HEK293 (cell line): ENCODE measurements around the gene LYZL1.

Experiments used
- CTCF ChIA-PET: fragments of 350-600 bp; formaldehyde crosslinking; extraction: SDS; loops from one replicate; lab custom pipeline; 2021; ENCODE audit warnings: antibody characterized with exemption; lab: Yijun Ruan, JAX
- POLR2A ChIA-PET: fragments of 300-600 bp; formaldehyde crosslinking; extraction: SDS; loops from one replicate; lab custom pipeline; 2020; ENCODE audit warnings: antibody characterized with exemption, inconsistent platforms; lab: Yijun Ruan, JAX
- H3K27ac ChIP-seq: fragments of 200-500 bp; sonication (Bioruptor generic); 2 replicates; pipeline ENCODE4 v1.5.1; 2014; ENCODE audit warnings: low read depth, low read length, control low read depth, inconsistent platforms; ENCODE audit errors: extremely low read depth
- H3K36me3 ChIP-seq, 2 experiments: fragments of 200-500 bp in 1 of 2; sonication (Bioruptor generic) in 1 of 2; 1 replicate in 1 of 2; 2 replicates in 1 of 2; pipeline ENCODE4 v1.5.1; 2014 to 2017; ENCODE audit warnings: inconsistent platforms in 2 of 2, low read length in 2 of 2; ENCODE audit not compliant: control insufficient read depth in 2 of 2, insufficient read depth in 1 of 2
- H3K4me1 ChIP-seq: fragments of 200-500 bp; sonication (Bioruptor generic); 2 replicates; pipeline ENCODE4 v1.5.1; 2014; ENCODE audit warnings: mild to moderate bottlenecking, low read length, inconsistent platforms; ENCODE audit not compliant: control insufficient read depth, insufficient read depth
- H3K4me3 ChIP-seq: 2 replicates; pipeline ENCODE4 v1.5.1; 2011; ENCODE audit warnings: low read depth, mild to moderate bottlenecking, control low read depth, low read length, moderate library complexity
- H3K9me3 ChIP-seq: fragments of 200-500 bp; sonication (Bioruptor generic); 2 replicates; pipeline ENCODE4 v1.5.1; 2014; ENCODE audit warnings: low read depth, low read length, inconsistent platforms; ENCODE audit not compliant: control insufficient read depth, insufficient read depth
- ATF2 ChIP-seq: fragments of 450-650 bp; formaldehyde crosslinking; IDR thresholded peaks from 2 replicates; pipeline ENCODE4 v1.5.1; 2016; ENCODE audit warnings: missing biosample characterization, missing genetic modification characterization, low read depth
- BCL11A ChIP-seq: fragments of 450-650 bp; formaldehyde crosslinking; IDR thresholded peaks from 2 replicates; pipeline ENCODE4 v1.5.1; 2016; ENCODE audit warnings: low read depth, missing biosample characterization, missing genetic modification characterization
- ZBTB48 ChIP-seq: fragments of 450-650 bp; formaldehyde crosslinking; IDR thresholded peaks from 2 replicates; pipeline ENCODE4 v1.5.1; 2016; ENCODE audit warnings: missing biosample characterization, missing genetic modification characterization
- ZNF18 ChIP-seq: fragments of 450-650 bp; formaldehyde crosslinking; IDR thresholded peaks from 2 replicates; pipeline ENCODE4 v1.5.1; 2016; ENCODE audit warnings: missing biosample characterization, missing genetic modification characterization
- ZNF23 ChIP-seq: fragments of 450-650 bp; formaldehyde crosslinking; IDR thresholded peaks from 2 replicates; pipeline ENCODE4 v1.5.1; 2016; ENCODE audit warnings: missing biosample characterization, missing genetic modification characterization, borderline replicate concordance
- ZNF366 ChIP-seq: fragments of 450-650 bp; formaldehyde crosslinking; conservative IDR thresholded peaks from 2 replicates; pipeline ENCODE4 v1.5.1; 2016; ENCODE audit warnings: missing biosample characterization, missing genetic modification characterization
- ZNF416 ChIP-seq: fragments of 450-650 bp; formaldehyde crosslinking; IDR thresholded peaks from 2 replicates; pipeline ENCODE4 v1.5.1; 2016; ENCODE audit warnings: missing biosample characterization, missing genetic modification characterization
- ZNF645 ChIP-seq: fragments of 450-650 bp; formaldehyde crosslinking; IDR thresholded peaks from 2 replicates; pipeline ENCODE4; 2016; ENCODE audit warnings: missing biosample characterization, missing genetic modification characterization
- ZNF830 ChIP-seq: fragments of 450-650 bp; IDR thresholded peaks from 2 replicates; pipeline ENCODE4 v1.5.0; 2018; ENCODE audit warnings: missing biosample characterization, missing genetic modification characterization, low read depth, mild to moderate bottlenecking, moderate library complexity
- TF ChIP-seq, protein P1 (sequence below): fragments of 450-650 bp; formaldehyde crosslinking; IDR thresholded peaks from 2 replicates; pipeline ENCODE4 v1.5.1; 2016; ENCODE audit warnings: missing biosample characterization, missing genetic modification characterization, borderline replicate concordance

LYZL1 gene

GRCh38 chr10:29317027-29317420 is 28.2 kb downstream of the LYZL1 start (continued):
- TF ChIP-seq, protein P1, sequence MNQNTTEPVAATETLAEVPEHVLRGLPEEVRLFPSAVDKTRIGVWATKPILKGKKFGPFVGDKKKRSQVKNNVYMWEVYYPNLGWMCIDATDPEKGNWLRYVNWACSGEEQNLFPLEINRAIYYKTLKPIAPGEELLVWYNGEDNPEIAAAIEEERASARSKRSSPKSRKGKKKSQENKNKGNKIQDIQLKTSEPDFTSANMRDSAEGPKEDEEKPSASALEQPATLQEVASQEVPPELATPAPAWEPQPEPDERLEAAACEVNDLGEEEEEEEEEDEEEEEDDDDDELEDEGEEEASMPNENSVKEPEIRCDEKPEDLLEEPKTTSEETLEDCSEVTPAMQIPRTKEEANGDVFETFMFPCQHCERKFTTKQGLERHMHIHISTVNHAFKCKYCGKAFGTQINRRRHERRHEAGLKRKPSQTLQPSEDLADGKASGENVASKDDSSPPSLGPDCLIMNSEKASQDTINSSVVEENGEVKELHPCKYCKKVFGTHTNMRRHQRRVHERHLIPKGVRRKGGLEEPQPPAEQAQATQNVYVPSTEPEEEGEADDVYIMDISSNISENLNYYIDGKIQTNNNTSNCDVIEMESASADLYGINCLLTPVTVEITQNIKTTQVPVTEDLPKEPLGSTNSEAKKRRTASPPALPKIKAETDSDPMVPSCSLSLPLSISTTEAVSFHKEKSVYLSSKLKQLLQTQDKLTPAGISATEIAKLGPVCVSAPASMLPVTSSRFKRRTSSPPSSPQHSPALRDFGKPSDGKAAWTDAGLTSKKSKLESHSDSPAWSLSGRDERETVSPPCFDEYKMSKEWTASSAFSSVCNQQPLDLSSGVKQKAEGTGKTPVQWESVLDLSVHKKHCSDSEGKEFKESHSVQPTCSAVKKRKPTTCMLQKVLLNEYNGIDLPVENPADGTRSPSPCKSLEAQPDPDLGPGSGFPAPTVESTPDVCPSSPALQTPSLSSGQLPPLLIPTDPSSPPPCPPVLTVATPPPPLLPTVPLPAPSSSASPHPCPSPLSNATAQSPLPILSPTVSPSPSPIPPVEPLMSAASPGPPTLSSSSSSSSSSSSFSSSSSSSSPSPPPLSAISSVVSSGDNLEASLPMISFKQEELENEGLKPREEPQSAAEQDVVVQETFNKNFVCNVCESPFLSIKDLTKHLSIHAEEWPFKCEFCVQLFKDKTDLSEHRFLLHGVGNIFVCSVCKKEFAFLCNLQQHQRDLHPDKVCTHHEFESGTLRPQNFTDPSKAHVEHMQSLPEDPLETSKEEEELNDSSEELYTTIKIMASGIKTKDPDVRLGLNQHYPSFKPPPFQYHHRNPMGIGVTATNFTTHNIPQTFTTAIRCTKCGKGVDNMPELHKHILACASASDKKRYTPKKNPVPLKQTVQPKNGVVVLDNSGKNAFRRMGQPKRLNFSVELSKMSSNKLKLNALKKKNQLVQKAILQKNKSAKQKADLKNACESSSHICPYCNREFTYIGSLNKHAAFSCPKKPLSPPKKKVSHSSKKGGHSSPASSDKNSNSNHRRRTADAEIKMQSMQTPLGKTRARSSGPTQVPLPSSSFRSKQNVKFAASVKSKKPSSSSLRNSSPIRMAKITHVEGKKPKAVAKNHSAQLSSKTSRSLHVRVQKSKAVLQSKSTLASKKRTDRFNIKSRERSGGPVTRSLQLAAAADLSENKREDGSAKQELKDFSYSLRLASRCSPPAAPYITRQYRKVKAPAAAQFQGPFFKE (tag by site-specific recombination), result no peak
- no peak for TF ChIP-seq ZNF23 (tag by site-specific recombination)
- TF ChIP-seq ZNF18 (tag by site-specific recombination), result no peak
- TF ChIP-seq ZNF366 (tag by site-specific recombination), result no peak
- no peak for TF ChIP-seq ZNF416
- no peak for TF ChIP-seq ZBTB48 (tag by site-specific recombination)
- no peak for TF ChIP-seq BCL11A (tag by site-specific recombination)
- no peak for TF ChIP-seq ATF2 (tag by site-specific recombination)

GRCh38 chr10:29317423-29318021 is 28.7 kb downstream of the LYZL1 start:
- H3K36me3 ChIP-seq, result no peaks in the 10 kb centered on the region
- peaks cover 9% of the 10 kb centered on the region for H3K4me1 ChIP-seq
- no peak for TF ChIP-seq ZNF830
- TF ChIP-seq ZNF645 (tag by site-specific recombination), result no peak
- ChIA-PET POLR2A (interaction anchor here (1.1 kb wide), 1 partner anchor 43 kb away, joined by 3 read pairs; no protein-coding TSS in a partner anchor), CTCF (interaction anchor here (0.6 to 3.1 kb wide), 6 partner anchors 11 to 885 kb away, joined by 3 to 11 read pairs (median 4); no protein-coding TSS in a partner anchor)
- H3K4me3 ChIP-seq, result no peak overlapping the region
- H3K27ac ChIP-seq, result no peak overlapping the region; the same call in 1 of the 2 replicates
- no peaks in the 10 kb centered on the region for H3K9me3 ChIP-seq
